ENCODE measurements around the gene CCDC13.

GRCh38 chr3:42728668-42729364, 44.2 kb downstream of the CCDC13 start:
- TF ChIP-seq, protein P1, sequence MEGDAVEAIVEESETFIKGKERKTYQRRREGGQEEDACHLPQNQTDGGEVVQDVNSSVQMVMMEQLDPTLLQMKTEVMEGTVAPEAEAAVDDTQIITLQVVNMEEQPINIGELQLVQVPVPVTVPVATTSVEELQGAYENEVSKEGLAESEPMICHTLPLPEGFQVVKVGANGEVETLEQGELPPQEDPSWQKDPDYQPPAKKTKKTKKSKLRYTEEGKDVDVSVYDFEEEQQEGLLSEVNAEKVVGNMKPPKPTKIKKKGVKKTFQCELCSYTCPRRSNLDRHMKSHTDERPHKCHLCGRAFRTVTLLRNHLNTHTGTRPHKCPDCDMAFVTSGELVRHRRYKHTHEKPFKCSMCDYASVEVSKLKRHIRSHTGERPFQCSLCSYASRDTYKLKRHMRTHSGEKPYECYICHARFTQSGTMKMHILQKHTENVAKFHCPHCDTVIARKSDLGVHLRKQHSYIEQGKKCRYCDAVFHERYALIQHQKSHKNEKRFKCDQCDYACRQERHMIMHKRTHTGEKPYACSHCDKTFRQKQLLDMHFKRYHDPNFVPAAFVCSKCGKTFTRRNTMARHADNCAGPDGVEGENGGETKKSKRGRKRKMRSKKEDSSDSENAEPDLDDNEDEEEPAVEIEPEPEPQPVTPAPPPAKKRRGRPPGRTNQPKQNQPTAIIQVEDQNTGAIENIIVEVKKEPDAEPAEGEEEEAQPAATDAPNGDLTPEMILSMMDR (IDR thresholded peaks at IDR 0.05), result no peak
- TF ChIP-seq POLR2A (IDR thresholded peaks at IDR 0.05), result no peak
